H54 (cell line): Measurements from ENCODE around the gene IKZF1.

Experiments
- DNase-seq: peaks from one replicate; pipeline ENCODE4 v3.0.0; 2011; ENCODE audit warnings: low spot score, mixed read lengths; ENCODE audit not compliant: insufficient read length
- FAIRE-seq: peaks from 3 replicates; lab custom pipeline; 2011; peaks lifted over from hg19 to GRCh38; lab: Jason Lieb, UNC
- POLR2A ChIP-seq: IDR thresholded peaks from 2 replicates; pipeline ENCODE4 v1.6.1; 2011; ENCODE audit warnings: low read depth, mild to moderate bottlenecking, low read length

IKZF1 gene

DNA sequence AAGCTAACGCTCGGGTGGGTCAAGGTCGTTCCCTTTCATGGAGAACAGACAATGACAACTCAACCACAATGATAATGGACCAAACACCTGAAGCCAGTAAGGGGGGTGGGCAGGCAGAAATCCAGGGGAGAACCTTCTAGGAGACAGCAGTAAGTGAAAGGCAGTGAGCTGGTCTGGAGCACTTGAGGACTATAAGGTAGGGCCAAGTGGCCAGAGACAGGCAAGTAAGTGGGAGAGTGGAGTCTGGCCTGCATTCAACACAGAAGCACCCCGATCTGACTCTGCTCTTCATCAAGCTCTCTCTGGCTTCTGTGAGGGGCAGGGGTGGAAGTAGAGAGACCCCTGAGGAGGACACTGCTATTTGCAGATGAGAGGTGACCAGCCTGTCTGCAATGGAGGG lies 7.7 kb upstream of the IKZF1 start:
- no peak for TF ChIP-seq POLR2A
- no peak for DNase-seq
- no peak for FAIRE-seq

GRCh38 chr7:50298811-50299562 lies 5.5 kb upstream of the IKZF1 start:
- FAIRE-seq: no peak
- no peak for TF ChIP-seq POLR2A
- no peak for DNase-seq

- DNase-seq (no peak), FAIRE-seq (no peak)
- no peak for TF ChIP-seq POLR2A
Observed at GRCh38 chr7:50300336-50300735, 4.2 kb upstream of the IKZF1 start.

DNA sequence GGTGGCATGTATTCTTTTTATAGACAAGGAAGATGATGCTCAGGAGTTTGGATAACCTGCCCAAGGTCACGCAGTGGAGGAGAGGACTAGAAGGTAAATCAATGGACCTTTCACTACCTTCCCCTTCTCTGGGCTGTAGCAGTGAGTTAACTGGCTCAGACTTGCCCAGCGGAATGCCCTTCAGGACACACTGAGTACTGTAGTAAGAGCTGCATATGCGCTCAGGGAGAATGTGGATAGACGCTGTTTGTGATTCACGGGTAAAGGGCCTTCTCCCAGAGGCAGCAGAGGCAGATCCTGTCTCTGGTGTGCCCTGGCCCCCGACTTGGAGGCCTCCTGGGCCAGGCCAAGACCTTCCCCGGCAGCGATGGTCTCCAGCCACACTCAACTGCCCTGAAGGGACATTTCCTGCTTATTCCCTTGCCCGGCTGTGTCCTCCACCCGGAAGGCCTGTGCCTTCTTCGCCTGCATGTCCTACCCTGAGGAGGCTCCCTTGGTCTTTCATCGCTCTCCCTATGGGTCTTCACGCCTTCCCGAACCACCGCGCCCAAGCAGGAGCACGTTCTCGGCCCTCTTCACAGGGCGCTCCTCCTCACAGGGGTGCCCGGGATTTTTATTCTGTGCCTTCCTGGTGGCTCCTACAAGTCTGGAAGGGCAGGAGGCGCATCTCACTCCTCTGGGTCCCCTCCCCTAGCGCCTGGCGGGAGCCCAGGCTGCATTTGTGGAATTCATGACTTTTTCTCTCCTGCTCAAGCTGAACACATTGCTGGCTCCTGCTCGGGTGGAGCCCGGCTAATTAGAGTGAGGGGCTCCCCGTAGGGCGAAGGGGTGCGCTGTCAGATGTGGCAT lies 1.8 kb upstream of the IKZF1 start:
- FAIRE-seq: no peak
- TF ChIP-seq POLR2A: no peak
- no peak for DNase-seq

GRCh38 chr7:50303335-50304128 lies 984 bp upstream of the IKZF1 start:
- no peak for FAIRE-seq
- TF ChIP-seq POLR2A: no peak
- DNase-seq: no peak

GRCh38 chr7:50304911-50305582 lies 531 bp downstream of the IKZF1 start:
- DNase-seq (no peak), FAIRE-seq (no peak)
- no peak for TF ChIP-seq POLR2A

GRCh38 chr7:50305583-50306493 lies 1.3 kb downstream of the IKZF1 start:
- no peak for TF ChIP-seq POLR2A
- no peak for DNase-seq
- no peak for FAIRE-seq

GRCh38 chr7:50306494-50307367 lies 2.2 kb downstream of the IKZF1 start:
- DNase-seq: no peak
- TF ChIP-seq POLR2A: no peak
- FAIRE-seq: no peak

GRCh38 chr7:50307368-50308032 lies 3.0 kb downstream of the IKZF1 start:
- DNase-seq (no peak), FAIRE-seq (no peak)
- TF ChIP-seq POLR2A: no peak

DNA sequence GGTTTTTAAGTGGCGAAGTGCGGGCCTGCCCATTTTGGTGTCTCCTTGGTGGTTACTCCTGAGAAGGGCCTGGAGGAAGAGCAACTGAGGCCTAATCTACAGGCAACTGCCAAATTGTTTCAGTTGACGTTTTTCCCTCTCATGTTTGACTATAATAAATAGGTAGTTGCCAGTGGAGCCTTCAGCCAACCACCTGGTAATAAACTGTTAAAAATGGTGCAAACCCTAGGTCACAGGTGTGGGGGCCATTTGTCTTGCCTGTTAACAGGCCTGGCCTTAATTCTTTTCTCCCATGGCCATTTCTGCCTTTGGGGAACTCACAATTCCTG lies 3.7 kb downstream of the IKZF1 start:
- FAIRE-seq (no peak), DNase-seq (no peak)
- TF ChIP-seq POLR2A: no peak

GRCh38 chr7:50308532-50309385 lies 4.2 kb downstream of the IKZF1 start:
- TF ChIP-seq POLR2A: no peak
- DNase-seq: no peak
- no peak for FAIRE-seq
